ENCODE results near the gene GALNT8. TPM values are rescaled to one million over a fixed set of nuclear protein-coding genes. Genes with fewer than 3 reads are reported as not detected.
A peak's percentile ranks its signal among the peaks of the same experiment; 100 is the strongest.
"Not testable (repeated sequence)": the region's sequence is repeated elsewhere in the genome, so short reads cannot be mapped to it uniquely, and the experiment has no call there.

The GALNT8 gene
- total RNA-seq, 1 donor from 2014 or later, result 2.9 TPM

DNA sequence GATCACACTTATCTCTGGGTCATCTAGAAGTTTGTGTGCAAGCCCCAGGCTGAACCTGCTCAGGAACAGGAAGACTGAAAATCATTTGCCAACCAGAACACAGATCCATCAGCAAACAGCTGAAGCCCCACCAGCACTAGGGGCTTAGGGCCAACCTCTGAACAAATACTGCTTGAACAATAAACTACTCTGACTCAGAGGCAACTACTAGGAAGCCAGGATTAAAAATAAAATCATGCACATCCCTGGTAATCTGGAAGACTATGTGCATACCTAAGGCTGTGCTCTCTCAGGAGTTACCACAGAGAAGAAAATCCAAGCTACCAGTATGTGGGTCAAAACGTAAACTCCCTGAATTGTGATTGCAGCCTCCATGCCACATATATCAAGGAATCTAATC, 15.9 kb downstream of the GALNT8 start:
- ATAC-seq (ENCODE audit: poor library complexity) (no peak), DNase-seq (no peak)
- intact Hi-C loops (cut with DNase I), result no loop called here

DNA sequence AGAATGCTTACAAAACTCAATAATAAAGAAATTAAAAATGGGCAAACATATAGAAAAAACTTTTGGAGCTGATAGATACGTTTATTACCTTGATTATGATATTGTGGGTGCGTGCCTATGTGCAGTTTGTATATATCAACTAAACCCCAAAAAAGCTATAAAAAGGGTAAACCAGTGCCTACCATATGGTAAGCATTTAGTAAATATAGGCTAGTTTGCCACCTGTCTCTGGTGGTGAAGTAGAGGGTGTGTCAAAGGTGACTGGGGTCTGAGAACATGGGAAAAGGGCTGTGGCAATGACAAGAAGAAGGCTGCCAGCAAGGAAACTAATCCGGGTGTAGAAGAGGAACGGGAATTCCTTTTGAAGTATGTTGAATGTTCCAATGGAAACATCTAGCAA, 18.3 kb downstream of the GALNT8 start:
- intact Hi-C loops (cut with DNase I), result no loop called here
- DNase-seq, result no peak
- no peak for ATAC-seq (ENCODE audit: poor library complexity)

DNA sequence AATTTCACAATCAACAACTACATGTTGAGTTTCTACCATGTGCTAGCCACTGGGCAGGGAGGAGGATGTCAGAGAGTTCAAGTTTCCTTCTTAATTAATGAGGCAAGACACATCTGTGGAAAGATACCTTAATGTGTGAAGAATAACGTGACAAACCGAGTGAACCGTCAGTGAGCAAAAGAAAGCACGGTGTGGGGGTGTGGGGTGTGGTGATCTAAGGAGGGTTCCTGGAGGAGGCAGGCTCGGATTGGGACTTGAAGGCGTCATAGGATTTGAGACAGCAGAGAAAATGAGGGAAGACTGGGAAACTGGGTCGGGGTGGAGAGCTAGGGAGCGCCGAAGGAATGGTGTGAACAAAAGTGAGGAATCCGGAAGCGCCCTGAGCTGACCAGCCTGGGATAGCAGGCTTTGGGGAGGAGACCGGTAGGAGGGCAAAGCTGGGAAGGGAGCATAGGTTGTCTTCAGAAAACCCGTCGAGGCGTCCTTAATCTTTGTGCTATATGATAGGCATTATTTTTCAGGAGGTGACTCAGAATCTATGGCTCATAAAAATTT, 22.3 kb downstream of the GALNT8 start:
- DNase-seq, result no peak
- intact Hi-C loops (cut with DNase I), result no loop called here
- ATAC-seq (ENCODE audit: poor library complexity), result no peak

DNA sequence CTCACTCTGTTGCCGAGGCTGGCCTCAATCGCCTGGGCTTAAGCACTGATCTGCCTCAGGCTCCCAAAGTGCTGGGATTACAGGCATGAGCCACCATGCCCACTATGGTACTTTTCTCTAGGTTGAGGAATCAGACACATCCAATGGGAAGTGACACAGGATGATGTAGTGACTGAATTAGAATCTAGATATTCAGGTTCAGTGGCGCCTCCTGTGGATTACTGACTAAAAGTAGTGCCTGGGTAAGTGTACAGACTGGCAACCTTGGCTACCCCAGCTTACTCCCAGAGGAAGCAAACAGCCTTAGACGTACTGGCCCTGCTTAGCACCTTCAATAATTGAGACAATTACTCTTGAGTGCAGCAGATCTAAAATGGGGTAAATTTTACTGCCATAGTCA, 22.8 kb downstream of the GALNT8 start:
- ATAC-seq (ENCODE audit: poor library complexity) (no peak), DNase-seq (no peak)
- intact Hi-C loops (cut with DNase I), result no loop called here

DNA sequence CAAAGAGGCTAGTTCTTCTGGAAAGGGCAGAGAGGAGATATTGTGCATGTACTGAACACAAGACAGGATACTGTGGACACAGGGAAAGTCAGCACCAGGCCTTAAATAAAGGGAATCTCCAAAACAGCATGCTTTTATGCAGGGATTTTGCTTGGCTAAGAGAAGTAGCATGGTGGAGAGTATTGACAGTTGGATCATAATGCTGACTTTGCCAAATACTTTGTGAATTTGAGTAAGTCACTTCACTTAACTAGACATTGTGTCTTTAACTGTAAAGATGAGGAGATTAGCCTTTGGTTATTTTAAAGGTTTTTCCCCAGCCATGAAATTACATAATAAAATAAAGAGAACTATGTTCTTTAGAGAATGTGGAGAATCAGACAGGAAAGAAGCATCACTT, 24.5 kb downstream of the GALNT8 start:
- intact Hi-C loops (cut with DNase I), result no loop called here
- ATAC-seq (ENCODE audit: poor library complexity) (no peak), DNase-seq (no peak)

DNA sequence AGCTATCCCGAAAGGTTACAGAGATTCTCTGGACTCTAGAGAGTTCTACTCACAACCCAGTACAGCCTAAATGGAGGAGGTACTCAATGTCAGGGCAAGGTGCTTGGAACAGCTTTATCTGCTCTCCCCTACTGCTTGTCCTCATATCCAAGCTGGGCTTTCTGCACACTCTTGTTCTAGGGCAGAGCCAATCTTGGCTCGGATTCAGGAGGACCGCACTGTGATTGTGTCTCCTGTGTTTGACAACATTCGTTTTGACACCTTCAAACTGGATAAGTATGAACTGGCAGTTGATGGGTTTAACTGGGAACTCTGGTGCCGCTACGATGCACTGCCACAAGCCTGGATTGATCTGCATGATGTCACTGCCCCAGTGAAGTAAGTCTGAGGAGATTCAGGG, 25.0 kb downstream of the GALNT8 start:
- ATAC-seq (ENCODE audit: poor library complexity) (peak; percentile 93), DNase-seq (peak; percentile 63)
- intact Hi-C loops (cut with DNase I), result no loop called here

DNA sequence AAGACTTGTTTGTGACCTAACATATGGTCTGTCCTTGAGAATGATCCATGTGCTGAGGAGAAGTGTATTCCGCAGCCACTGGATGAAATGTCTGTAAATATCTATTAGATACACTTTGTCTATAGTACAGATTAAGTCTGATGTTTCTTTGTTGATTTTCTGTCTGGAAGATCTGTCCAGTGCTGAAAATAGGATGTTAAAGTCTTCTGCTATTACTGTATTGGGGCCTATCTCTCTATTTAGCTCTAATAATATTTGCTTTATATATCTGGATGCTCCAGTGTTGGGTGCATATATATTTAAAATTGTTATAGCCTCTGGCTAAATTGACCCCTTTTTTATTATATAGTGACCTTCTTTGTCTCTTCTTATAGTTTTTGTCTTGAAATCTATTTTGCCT, 31.5 kb downstream of the GALNT8 start:
- not testable (repeated sequence) for DNase-seq; ATAC-seq (ENCODE audit: poor library complexity)
- intact Hi-C loops (cut with DNase I), result loop anchor here (10.0 kb wide), 2 partner anchors 67 to 147 kb away; no protein-coding TSS in a partner anchor

DNA sequence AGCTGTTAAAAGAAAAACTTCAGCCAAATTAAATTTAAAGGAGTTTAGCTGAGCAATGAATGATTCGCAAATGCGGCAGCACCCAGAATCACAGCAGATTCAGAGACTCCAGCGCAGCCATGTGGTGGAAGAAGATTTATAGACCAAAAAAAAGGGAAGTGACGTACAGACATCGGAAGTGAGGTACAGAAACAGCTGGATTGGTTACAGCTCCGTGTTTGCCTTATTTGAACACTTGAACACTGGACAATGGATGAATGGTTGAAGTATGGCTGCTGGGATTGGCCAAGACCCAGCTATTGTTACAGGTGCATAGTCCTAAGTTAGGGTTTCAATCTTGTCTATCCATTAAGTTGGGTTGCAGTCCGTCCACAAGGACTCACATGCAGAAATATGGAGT, 42.6 kb downstream of the GALNT8 start:
- ATAC-seq (ENCODE audit: poor library complexity) (no peak), DNase-seq (no peak)
- intact Hi-C loops (cut with DNase I), result no loop called here

DNA sequence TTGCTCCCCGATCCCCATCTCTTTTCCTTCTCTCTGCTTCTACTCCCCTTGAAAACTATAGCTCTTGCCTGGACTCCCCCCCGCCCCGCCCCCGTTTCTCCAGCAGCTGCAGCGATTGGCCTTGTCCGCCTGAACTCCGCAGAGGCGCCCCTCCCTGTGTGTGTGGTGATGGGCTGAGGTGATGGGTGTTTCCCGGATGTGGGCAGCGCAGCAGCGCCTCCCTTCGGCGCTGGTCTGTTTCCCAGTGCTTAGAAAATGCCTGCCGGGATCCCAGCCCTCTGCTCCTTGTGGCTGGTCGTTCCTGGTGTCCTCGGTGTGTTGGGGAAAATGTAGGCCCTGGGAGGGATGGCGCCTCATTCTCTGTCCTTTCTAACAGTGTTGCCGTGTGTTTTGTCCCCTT, 43.3 kb downstream of the GALNT8 start:
- intact Hi-C loops (cut with DNase I), result no loop called here
- DNase-seq (no peak), ATAC-seq (ENCODE audit: poor library complexity) (no peak)

DNA sequence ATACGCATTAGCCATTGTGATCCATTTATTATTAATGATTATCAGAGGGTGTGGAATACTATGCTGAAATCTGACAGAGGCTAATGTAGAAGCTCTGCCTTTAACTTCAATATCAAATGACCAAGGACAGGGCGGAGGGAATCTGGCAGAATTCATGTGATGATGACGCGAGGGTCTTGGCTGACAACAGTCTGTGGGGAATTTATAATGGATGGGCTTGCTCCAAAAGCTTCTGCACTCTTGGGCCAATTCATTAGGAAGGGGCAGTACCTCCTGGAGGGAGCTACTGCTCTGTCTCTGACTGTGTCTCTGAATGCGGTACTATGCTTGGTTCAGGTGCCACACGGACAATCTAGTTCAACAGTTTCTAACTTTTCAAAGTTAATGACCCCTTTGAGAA, 46.2 kb downstream of the GALNT8 start:
- ATAC-seq (ENCODE audit: poor library complexity), result peak; percentile 38
- DNase-seq, result no peak
- intact Hi-C loops (cut with DNase I), result no loop called here

DNA sequence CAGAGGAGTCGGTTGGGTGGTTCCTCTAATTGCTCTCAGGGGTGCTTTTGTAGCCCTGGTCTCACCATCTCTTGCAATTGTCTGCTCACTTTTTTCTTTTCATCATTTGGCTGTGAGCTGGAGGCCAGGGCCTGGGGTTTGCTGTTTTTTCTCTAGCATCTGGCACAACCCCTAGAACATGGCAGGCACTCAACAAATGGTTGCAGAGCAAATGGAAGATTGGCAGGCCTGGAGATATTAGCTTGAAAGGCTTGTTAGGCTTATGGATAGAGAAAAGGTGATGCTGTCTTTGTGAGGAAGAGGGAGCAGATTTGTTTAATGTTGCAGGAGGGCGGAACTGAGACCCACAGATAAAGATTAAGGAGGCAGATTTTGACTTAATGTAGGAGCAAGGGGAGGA, 47.0 kb downstream of the GALNT8 start:
- DNase-seq (no peak), ATAC-seq (ENCODE audit: poor library complexity) (peak; percentile 51)
- intact Hi-C loops (cut with DNase I), result no loop called here

DNA sequence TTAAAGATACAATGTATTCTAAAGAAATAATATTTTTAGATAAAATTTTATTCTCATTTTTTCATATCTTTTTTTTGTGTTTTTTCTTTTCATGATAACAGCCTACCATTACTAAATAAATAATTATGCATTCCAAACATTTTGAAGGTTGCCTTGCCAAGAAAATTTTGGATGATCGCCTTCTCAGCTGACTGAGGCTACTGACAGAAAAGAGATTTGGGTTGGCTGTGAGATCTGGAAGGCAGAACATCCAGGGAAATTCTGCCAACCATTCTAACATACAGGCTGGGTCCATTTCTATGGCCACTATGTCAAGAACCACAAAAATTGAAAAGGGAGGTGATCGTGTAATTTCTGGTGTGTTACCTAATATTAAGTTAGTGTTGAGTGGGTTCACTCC, 48.1 kb downstream of the GALNT8 start:
- no peak for DNase-seq
- peak; percentile 68 for ATAC-seq (ENCODE audit: poor library complexity)
- intact Hi-C loops (cut with DNase I), result no loop called here

DNA sequence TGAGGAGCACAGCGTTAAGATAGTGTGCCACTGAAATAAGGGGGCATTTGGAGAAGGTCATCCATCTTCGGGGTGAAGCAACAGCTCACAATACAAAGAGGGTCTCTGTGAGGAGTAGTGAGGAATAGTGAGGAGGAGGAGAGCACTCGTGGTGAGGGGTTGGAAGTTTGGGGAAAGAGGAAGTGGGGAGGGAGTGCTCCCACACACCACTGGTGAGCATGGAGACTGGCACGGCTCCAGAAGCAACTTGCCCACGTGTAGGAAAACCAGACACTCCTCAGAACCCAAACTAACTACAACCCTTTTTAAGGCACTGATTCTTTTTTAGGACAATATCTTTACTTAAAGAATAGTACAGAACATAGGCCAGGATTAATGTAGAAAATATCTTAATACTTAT, 48.9 kb downstream of the GALNT8 start:
- DNase-seq, result peak; percentile 43

DNA sequence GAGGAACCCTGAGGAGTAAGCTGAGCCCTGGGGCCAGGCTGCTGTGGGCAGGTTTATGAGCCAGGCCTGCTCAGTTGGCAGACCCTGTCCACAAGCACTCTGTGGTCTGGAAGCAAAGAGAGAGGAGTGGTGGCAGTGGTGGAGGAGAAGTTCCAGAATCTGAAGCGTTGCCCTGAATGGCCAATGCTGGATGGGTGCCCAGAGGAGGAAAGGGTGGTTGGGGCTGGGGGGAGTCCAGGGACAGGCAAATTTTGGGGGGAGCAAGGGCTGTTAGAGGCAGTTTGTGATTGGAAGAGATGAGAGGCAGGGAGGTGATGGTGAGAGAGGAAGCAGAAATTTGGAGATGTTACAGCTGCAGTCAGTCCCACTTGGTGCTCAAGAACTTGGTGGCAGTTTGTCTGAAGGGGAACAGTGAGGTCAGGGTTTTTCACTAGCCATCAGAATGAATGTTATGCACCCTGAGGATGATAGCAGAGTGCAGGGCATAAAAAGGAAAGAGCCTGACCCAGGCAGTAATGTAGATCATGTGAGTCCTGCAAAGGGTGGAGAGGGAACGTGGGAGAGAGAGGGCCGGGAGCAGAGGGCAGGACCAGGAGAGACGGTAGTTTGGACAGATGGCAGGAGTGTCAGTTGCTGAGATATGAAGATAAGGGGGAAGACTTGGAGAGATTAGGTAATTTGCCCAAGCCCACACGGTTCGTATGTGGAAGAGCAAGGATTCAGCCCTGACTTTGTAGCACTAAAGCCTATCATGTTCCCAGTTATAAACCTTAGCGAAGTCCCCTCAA, 51.2 kb downstream of the GALNT8 start:
- ATAC-seq (ENCODE audit: poor library complexity) (peak; percentile 37), DNase-seq (no peak)
- intact Hi-C loops (cut with DNase I), result no loop called here

More for the DNA sequence above, 48.9 kb downstream of the GALNT8 start:
- no peak for ATAC-seq (ENCODE audit: poor library complexity)
- intact Hi-C loops (cut with DNase I), result no loop called here

DNA sequence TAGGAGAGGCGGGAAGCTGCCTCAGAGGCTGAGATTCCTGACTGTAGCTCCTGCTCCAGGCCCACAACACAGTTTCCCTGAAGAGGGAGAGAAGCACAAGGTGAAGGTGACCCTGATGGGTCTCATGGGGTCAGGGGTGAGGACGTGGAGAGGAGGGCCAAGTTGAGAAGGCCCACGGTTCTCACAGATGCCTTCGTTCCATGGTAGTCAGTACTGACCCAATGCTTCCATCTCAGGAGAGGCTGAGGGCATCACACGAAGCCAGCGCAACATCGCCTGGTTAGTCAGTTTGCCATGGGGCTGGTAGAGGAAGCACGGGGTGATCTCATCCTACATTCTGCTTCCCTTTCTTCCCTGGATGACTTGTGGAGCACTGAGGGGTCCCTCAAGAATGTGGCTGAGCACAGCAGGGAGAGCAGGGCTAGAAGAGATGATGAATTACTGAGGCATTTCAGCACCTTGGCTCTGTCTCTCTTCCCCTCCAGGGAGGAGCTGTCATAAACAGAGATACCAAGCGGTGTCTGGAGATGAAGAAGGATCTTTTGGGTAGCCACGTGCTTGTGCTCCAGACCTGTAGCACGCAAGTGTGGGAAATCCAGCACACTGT, 51.9 kb downstream of the GALNT8 start:
- intact Hi-C loops (cut with DNase I), result no loop called here
- DNase-seq, result no peak
- ATAC-seq (ENCODE audit: poor library complexity), result no peak

DNA sequence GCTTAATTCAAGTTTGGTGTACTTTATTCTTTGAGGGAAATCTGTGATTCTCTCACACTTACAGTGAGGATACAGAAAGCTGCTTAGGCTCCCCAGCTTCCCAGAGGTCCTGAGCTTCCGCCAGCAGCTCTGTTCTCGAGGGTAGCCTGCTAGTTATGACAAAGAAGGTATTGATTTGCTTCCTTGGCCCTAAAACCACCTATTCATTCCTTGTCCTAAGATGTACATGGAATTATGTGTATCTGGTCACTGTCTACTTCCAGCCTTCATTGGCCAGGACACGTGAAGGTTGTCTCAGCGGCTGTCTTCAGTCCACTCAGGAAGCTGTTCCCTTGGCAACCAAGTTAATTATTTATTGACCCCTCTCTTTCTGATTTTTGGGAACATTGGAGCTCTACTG, 55.7 kb downstream of the GALNT8 start:
- ATAC-seq (ENCODE audit: poor library complexity) (no peak), DNase-seq (no peak)
- intact Hi-C loops (cut with DNase I), result no loop called here

DNA sequence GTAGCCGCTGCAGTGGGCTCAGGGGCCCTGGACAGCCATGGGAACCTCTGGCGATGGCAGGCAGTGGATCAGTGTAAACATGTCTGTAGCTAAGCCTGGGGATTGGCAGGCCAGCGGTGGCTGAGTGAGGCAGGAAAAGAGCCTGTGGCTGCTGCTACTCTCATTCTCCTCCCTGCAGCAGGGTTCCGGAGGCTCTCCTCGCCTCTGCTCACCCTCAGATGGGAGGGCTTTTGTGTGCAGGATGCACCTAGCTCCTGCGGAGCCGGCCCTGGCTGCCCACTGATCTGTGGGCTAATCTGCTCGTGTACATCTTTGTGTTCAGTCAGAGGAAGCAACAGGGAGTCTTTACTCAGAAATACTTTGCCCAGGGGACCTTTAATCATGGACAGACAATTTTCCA, 59.5 kb downstream of the GALNT8 start:
- DNase-seq (no peak), ATAC-seq (ENCODE audit: poor library complexity) (peak; percentile 12)
- intact Hi-C loops (cut with DNase I), result no loop called here

DNA sequence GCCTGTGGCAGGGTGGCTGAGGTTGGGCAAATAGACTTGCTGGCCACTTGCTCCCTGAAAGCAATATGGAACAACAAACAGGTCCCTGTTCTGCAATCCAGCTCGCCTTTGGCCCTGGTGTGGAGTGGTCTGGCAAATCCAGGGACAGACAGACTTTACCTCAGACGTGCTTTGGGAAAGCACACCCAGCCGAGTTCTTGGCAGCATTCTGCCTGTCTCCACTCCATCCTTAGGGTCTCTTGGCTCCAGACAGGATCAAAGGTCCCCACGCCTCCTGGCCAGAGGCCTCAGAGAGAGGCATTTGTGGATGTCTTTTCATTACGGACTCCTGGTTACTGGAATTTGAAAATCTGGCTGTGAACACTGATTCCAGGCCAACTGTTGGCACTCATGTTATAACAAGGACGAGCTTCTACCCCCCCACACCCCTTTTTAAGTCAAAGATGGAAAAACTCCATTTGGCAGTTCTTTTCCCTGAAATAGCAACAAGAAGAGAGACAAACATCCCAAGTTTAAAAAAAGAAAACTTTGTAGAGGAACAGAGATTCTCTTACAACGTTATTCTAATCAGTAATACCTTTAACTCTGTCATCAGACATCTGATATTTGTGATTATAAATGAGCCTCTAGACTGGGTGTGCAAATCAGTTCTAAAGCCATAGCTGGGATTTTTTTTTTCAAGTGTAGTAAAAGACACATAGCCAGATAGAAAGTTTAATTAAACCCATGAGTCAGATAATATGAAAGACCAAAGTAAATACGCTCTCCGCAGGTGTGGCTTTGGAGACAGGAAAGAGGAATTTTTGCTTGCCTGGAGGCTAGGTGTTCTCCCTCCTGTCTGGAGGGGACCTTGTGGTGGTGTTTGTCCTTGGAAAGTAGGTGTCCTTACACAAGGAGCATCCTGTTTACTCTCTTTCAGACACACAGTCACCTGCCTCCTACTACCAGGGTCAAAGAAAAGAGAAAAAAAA, 60.7 kb downstream of the GALNT8 start:
- peak; percentile 68 for DNase-seq
- peak; percentile 73 for ATAC-seq (ENCODE audit: poor library complexity)
- intact Hi-C loops (cut with DNase I), result no loop called here

DNA sequence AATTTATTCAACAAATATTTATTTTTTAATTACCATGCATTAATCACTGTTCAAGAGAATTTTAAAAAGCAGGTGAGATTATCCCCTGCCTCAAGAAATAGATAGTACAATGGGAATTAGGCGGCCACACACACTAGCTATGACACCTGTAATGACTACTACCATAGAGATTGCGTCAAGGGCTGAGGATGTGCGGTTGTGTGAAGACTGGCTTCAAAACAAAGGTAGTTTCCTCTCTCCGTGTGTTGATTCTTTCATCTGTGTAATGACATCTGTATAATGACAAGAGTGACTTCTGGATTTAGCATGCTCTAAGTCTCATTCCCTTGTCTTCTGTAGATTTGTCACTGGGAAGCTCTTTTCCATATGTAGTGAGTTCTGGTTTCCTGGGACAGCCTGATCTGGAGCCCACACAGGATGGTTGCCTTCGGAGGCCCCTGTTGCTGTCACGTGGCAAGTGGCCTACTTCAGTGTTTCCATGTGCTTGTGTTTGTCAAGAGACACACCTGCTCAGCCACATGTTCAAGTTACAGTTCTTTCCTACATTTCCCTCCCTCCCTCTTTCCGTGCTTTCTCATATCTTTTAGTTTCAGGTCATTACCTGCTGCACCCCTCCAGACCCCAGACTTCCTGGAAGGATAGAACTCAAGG, 64.3 kb downstream of the GALNT8 start:
- DNase-seq (no peak), ATAC-seq (ENCODE audit: poor library complexity) (no peak)
- intact Hi-C loops (cut with DNase I), result no loop called here
